ENCODE measurements around the gene KIAA0513.
"Not testable (repeated sequence)": the region's sequence is repeated elsewhere in the genome, so short reads cannot be mapped to it uniquely, and the experiment has no call there.

- not testable (repeated sequence) for TF ChIP-seq CTCF, EZH2, EZH2phosphoT487 (IDR thresholded peaks at IDR 0.05)
Measured at GRCh38 chr16:85054321-85054720, 26.7 kb downstream of the KIAA0513 start.

All from neural progenitor cell (in vitro differentiated cells).